Measurements from ENCODE around the gene SLC5A2.

The SLC5A2 gene

GRCh38 chr16:31460582-31461002 lies 22.3 kb upstream of the SLC5A2 start:
- DNase-seq, result peak; percentile 11

DNA sequence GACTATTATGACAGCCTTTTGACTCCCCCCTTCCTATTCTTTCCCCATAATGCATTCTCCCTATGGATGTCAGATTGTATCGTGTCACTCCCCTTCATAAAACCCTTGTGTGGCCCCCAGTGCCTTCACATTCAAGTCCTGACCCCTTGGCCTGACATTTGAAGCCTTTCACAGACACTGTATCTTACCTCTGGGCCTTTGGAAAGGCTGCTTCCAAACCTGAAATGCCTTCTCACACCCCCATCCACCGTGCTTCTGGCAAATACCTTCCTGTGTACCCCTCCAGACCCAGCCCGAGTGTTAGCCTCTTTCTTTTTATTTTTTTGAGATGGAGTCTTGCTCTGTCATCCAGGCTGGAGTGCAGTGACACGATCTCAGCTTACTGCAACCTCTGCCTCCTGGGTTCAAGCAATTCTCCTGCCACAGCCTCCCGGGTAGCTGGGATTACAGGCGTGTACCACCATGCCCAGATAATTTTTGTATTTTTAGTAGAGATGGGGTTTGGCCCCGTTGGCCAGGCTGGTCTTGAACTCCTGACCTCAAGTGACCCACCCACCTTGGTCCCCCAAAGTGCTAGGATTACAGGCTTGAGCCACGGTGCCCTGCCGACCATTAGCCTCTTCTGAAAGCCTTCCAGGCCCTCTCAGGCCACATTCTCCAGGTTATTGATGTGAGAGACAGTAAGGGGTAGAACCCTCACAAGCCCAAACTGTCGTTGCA lies 21.6 kb upstream of the SLC5A2 start:
- DNase-seq, result no peak

DNA sequence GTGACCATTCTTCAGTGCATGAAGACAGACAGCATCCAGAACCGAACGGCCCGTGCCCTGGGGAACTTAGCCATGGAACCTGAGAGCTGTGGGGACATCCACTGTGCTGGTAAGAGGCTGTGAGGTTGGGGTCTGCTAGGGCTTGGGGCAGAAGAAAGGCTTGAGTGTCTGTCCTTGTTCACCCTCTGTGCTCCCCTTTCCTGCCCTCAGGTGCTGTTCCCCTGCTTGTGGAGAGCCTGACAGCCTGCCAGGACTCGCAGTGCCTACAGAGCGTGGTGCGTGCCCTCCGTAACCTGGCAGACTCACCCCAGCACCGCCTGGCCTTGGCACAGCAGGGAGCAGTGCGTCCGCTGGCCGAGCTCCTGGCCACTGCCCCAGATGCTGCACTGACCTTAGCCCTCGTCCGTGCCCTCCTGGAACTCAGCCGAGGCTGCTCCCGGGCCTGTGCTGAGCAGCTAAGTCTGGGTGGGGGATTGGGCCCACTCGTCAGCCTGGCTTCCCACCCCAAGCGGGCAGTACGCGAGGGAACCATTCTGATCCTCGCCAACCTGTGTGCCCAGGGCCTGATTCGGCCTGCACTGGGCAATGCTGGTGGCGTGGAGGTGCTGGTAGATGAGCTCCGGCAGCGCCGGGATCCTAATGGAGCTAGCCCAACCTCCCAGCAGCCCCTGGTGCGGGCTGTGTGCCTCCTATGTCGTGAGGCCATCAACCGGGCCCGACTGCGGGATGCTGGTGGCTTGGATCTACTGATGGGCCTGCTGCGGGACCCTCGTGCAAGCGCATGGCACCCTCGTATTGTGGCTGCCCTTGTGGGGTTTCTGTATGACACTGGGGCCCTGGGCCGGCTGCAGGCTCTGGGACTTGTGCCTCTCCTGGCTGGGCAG lies 20.8 kb upstream of the SLC5A2 start:
- no peak for DNase-seq

DNA sequence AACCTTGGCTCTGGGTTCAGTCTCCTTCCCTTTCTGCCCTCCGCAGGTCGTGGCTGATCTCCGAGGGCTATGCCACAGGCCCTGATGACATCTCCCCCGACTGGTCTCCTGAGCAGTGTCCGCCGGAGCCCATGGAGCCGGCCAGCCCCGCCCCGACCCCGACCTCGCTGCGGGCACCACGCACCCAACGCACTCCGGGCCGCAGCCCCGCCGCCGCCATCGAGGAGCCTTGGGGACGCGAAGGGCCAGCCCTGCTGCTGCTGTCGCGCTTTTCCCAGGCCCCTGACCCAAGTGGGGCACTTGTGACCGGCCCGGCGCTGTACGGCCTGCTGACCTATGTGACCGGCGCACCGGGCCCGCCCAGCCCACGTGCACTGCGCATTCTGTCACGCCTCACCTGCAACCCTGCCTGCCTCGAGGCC lies 18.6 kb upstream of the SLC5A2 start:
- DNase-seq, result no peak

DNA sequence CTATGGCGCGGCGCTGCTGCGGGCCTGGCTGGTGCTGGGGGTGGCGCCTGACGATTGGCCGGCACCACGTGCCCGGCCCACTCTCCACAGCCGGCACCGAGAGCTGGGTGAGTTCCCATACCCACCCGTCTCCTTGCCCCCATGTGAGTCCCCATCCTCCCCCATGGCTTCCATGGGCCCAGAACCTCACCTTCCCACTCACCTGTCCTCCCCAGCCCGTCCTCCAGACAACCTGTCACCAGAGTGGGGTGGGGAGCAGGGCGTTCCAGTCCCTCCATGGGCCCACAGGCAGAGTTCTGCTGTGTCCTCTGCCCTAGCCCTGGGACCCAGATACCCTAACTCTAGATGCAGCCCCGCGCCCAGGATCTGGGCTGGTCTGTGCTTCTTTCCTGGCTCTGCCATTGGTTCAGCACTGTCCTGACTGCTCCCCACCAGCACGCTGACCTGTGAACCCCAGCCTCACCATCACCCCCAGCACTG lies 18.1 kb upstream of the SLC5A2 start:
- no peak for DNase-seq

GRCh38 chr16:31465788-31466370 lies 17.0 kb upstream of the SLC5A2 start:
- no peak for DNase-seq

DNA sequence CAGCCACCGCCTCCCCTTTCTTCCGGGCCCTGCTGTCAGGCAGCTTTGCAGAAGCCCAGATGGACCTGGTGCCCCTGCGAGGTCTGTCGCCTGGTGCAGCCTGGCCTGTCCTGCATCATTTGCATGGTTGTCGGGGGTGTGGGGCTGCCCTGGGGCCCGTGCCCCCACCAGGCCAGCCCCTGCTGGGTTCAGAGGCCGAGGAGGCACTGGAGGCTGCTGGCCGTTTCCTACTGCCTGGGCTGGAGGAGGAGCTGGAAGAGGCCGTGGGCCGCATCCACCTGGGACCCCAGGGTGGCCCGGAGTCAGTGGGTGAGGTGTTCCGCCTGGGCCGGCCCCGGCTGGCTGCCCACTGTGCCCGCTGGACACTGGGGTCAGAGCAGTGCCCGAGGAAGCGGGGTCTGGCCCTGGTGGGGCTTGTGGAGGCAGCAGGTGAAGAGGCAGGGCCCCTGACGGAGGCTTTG lies 16.5 kb upstream of the SLC5A2 start:
- no peak for DNase-seq

- no peak for DNase-seq
Measured at GRCh38 chr16:31467151-31467773, 15.7 kb upstream of the SLC5A2 start.

GRCh38 chr16:31467858-31468257 lies 15.1 kb upstream of the SLC5A2 start:
- no peak for DNase-seq

DNA sequence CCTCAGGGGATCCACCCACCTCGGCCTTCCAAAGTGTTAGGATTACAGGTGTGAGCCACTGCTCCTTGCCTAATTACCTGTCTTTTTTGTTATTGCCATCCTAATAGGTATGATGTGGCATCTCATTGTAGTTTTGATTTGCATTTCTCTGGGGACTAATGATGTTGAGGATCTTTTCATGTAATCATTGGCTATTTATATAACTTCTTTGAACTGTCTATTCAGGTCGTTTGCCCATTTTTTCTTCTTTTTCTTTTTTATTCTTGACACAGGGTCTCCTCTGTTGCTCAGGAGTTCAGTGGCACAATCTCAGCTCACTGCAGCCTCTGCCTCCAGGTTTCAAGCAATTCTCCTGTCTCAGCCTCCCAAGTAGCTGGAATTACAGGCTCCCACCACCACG lies 12.3 kb upstream of the SLC5A2 start:
- DNase-seq, result no peak

- no peak for DNase-seq
Measured at GRCh38 chr16:31471241-31471874, 11.6 kb upstream of the SLC5A2 start.

- no peak for DNase-seq
Measured at GRCh38 chr16:31471875-31472708, 10.8 kb upstream of the SLC5A2 start, which contains the start of gene TGFB1I1. TSS of gene TGFB1I1 (plus strand) at chr16:31472152. CDS start at chr16:31472189, 37 bp downstream.

DNA sequence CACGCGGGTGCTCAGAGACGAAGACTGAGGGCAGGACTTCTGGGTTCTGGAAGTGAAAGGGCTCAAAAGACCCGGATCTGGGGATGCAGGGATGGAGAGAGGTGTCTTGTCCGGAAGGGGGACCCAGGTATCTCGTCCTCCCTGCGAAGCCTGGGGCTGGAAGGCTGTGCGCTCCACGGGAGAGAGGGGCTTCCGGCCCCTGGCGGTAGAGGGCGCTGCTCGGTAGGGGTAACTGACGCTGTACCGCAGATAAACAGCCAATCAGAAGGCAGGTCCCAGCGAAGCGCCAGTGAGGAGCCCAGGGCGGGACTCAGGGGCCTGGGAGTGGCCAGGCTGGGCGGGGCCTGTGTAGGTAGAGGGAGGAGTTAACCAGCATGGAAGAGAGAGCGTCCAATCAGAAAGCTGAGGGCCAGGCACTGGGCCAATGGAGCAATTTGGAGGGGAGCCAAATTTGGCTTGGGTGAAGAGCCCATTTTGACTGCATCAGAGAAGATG lies 10.2 kb upstream of the SLC5A2 start:
- DNase-seq, result peak; percentile 85

DNA sequence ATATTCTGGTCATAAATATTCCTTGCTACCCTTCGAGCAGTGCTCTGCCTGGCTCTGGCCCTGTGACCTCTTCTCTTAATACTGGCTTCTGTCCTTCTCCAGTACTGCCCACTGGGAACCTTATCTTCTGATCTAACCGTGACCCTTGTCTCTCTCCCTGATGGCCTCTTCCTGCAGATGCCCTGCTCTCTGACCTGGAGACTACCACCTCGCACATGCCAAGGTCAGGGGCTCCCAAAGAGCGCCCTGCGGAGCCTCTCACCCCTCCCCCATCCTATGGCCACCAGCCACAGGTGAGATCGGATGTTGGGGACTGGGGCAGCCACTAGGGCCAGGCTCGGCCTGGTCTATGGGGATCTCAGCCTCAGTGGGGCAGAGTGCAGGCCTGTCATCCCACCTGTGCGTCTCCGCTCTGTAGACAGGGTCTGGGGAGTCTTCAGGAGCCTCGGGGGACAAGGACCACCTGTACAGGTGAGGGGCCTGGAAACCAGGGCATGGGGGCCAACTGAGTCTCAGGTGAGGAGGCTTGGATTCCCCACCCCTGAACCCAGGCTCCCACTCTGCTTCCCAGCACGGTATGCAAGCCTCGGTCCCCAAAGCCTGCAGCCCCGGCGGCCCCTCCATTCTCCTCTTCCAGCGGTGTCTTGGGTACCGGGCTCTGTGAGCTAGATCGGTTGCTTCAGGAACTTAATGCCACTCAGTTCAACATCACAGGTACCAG lies 9.5 kb upstream of the SLC5A2 start:
- DNase-seq, result no peak

- no peak for DNase-seq
Measured at GRCh38 chr16:31474173-31474714, 8.7 kb upstream of the SLC5A2 start.

DNA sequence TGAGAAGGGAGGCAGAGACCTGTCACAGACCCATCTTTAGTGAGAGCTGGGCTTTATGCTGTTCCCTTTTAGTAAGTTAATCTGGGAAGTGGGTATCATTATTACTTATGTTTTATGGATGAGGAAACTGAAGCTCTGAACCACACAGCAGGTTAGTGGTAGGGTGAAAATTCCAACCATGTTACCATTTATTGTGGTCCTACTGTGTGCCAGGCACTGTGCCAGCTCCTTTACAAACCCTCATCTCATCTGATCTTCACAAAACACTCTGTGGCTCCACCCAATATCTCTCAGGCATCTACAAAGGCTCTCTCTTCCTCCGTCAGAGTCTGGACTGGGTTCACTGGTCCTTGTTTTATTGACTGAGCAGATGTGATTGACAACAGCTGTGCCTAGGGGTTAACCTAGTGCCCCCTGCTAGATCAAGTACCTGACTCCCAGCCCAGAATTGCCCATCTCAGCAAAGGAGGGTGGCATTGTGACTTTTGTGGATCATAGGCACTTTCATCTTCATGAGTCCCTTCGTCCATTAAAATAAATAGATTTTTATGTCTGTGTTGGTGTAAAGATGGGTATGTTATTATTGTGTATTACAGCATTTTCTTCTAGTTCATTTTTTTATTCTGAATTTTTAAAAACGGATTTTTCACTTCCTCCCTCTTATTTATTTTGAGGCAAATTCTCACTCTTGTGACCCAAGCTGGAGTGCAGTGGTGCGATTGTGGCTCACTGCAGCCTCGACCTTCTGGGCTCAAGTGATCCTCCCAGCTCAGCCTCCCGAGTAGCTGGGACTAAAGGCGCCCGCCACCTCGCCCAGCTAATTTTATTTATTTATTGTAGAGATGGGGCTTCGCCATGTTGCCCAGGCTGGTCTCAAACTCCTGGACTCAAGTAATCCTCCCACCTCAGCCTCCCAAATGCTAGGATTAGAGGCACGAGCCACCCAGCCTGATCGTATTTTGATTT lies 7.9 kb upstream of the SLC5A2 start:
- DNase-seq, result no peak

DNA sequence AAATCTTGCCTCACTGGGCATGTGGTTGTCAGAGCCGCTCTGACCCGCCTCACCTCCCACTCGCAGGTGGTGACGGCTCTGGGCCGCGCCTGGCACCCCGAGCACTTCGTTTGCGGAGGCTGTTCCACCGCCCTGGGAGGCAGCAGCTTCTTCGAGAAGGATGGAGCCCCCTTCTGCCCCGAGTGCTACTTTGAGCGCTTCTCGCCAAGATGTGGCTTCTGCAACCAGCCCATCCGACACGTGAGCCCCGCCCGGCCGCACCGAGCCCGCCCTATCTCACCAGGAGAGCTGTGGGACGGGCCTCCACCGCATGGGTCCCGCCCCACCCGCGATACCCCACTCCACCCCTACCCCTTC lies 7.0 kb upstream of the SLC5A2 start:
- no peak for DNase-seq

DNA sequence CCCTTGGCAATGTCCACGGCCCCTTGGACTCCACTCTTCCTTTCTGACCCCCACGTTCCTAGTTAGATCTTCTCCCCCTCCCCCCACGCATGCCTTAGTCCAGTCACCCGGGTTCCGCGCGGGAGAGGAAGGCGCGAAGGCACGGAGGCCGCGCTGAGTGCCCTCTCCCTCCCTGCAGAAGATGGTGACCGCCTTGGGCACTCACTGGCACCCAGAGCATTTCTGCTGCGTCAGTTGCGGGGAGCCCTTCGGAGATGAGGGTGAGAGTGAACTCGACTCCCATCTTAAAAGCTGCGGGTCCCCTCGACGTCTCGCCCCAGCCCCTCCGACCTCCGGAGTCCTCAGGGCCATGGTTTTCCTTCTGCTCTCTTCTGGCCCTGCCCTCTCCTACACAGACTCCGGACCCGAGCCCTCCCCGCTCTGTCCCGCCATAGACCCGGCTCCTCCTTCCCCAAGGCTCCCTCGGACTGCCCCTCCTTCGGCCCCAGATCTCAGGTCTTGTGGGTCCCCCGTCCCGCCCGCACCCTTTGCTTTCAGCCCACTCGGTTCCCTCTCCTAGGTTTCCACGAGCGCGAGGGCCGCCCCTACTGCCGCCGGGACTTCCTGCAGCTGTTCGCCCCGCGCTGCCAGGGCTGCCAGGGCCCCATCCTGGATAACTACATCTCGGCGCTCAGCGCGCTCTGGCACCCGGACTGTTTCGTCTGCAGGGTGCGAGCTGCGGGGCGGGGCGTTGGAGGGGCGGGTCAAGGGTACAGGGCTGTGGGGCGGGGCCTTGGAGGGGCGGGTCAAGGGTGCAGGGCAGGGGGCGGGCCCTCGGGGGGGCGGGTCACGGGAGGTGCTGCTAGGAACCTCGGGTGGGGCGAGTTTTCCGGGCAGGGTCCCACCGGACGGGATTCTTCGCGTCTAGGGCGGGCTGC lies 6.4 kb upstream of the SLC5A2 start:
- DNase-seq, result no peak
